ENCODE results near the gene TMEM145. TPM values are rescaled to one million over a fixed set of nuclear protein-coding genes. Genes with fewer than 3 reads are reported as not detected.

The TMEM145 gene
- total and polyA plus RNA-seq, 9 of the 15 experiments (the other 6 are each of a cell fraction or from before 2014, with no cell fraction given) = 0.80 to 5.5 (median 1.9) TPM; not detected in 3

DNA sequence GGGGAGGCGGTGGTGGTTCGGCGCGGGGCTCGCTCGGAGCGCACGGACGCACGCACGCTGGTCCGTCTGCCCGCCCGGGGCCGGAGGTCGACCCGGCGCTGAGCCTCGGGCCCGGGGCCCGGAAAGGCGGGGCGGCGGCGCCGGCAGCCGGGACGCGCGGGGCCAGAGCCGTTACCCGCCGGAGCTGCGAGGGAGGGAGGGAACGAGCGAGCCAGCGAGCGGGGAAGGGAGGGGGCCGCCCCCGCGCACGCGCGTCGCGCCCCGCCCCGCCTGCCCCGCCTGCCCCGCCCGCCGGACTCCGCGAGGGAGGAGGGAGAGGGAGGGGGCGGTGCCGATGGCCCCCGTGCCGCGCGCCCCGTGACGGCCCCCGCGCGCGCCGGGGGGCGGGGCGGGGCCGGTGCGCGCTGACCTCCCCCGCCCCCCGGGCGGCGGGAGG, 29.0 kb upstream of the TMEM145 start (continued):
- TF ChIP-seq TOE1 (IDR thresholded peaks at IDR 0.05; ENCODE audit: borderline replicate concordance) (no peak), TOE1 (CRISPR knock-in tag; IDR thresholded peaks at IDR 0.05; ENCODE audit: borderline replicate concordance, low read depth) (no peak), HMG20A (CRISPR knock-in tag; conservative IDR thresholded peaks at IDR 0.05) (no peak), ZNF311 (CRISPR knock-in tag; IDR thresholded peaks at IDR 0.05) (no peak), SMAD4 (CRISPR knock-in tag; conservative IDR thresholded peaks at IDR 0.05) (peak; percentile 35), RBBP5 (IDR thresholded peaks at IDR 0.05; ENCODE audit: borderline replicate concordance, insufficient read depth, low read length, poor library complexity, severe bottlenecking) (peak; percentile 24), MIER1 (IDR thresholded peaks at IDR 0.05; ENCODE audit: low read depth) (no peak), PRMT5 (CRISPR knock-in tag; IDR thresholded peaks at IDR 0.05) (no peak), CCNT2 (IDR thresholded peaks at IDR 0.05; ENCODE audit: borderline replicate concordance, extremely low read depth, insufficient read length, low read depth, low read length) (peak; percentile 81), ZNF57 (CRISPR knock-in tag; IDR thresholded peaks at IDR 0.05) (no peak), CXXC5 (CRISPR knock-in tag; IDR thresholded peaks at IDR 0.05) (peak; percentile 79), NRF1 (conservative IDR thresholded peaks at IDR 0.05 in 1 of 2, IDR thresholded peaks at IDR 0.05 in 1 of 2) (peak in 1 of 2 experiments; percentile 31; a peak in 2 of 4 replicates), RBM17 (IDR thresholded peaks at IDR 0.05; ENCODE audit: borderline replicate concordance, low read depth, low read length) (no peak)
- TF ChIP-seq, protein P1, sequence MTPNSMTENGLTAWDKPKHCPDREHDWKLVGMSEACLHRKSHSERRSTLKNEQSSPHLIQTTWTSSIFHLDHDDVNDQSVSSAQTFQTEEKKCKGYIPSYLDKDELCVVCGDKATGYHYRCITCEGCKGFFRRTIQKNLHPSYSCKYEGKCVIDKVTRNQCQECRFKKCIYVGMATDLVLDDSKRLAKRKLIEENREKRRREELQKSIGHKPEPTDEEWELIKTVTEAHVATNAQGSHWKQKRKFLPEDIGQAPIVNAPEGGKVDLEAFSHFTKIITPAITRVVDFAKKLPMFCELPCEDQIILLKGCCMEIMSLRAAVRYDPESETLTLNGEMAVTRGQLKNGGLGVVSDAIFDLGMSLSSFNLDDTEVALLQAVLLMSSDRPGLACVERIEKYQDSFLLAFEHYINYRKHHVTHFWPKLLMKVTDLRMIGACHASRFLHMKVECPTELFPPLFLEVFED (CRISPR knock-in tag; conservative IDR thresholded peaks at IDR 0.05) = no peak
- TF ChIP-seq, protein P2, sequence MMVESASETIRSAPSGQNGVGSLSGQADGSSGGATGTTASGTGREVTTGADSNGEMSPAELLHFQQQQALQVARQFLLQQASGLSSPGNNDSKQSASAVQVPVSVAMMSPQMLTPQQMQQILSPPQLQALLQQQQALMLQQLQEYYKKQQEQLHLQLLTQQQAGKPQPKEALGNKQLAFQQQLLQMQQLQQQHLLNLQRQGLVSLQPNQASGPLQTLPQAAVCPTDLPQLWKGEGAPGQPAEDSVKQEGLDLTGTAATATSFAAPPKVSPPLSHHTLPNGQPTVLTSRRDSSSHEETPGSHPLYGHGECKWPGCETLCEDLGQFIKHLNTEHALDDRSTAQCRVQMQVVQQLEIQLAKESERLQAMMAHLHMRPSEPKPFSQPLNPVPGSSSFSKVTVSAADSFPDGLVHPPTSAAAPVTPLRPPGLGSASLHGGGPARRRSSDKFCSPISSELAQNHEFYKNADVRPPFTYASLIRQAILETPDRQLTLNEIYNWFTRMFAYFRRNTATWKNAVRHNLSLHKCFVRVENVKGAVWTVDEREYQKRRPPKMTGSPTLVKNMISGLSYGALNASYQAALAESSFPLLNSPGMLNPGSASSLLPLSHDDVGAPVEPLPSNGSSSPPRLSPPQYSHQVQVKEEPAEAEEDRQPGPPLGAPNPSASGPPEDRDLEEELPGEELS (CRISPR knock-in tag; IDR thresholded peaks at IDR 0.05; ENCODE audit: borderline replicate concordance) = no peak
- TF ChIP-seq, protein P3, sequence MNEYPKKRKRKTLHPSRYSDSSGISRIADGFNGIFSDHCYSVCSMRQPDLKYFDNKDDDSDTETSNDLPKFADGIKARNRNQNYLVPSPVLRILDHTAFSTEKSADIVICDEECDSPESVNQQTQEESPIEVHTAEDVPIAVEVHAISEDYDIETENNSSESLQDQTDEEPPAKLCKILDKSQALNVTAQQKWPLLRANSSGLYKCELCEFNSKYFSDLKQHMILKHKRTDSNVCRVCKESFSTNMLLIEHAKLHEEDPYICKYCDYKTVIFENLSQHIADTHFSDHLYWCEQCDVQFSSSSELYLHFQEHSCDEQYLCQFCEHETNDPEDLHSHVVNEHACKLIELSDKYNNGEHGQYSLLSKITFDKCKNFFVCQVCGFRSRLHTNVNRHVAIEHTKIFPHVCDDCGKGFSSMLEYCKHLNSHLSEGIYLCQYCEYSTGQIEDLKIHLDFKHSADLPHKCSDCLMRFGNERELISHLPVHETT (CRISPR knock-in tag; conservative IDR thresholded peaks at IDR 0.05 in 1 of 2, IDR thresholded peaks at IDR 0.05 in 1 of 2) = peak in 1 of 2 experiments; percentile 96; a peak in 2 of 4 replicates
- TF ChIP-seq, protein P4, sequence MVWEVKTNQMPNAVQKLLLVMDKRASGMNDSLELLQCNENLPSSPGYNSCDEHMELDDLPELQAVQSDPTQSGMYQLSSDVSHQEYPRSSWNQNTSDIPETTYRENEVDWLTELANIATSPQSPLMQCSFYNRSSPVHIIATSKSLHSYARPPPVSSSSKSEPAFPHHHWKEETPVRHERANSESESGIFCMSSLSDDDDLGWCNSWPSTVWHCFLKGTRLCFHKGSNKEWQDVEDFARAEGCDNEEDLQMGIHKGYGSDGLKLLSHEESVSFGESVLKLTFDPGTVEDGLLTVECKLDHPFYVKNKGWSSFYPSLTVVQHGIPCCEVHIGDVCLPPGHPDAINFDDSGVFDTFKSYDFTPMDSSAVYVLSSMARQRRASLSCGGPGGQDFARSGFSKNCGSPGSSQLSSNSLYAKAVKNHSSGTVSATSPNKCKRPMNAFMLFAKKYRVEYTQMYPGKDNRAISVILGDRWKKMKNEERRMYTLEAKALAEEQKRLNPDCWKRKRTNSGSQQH (CRISPR knock-in tag; IDR thresholded peaks at IDR 0.05) = no peak
- TF ChIP-seq, protein P5, sequence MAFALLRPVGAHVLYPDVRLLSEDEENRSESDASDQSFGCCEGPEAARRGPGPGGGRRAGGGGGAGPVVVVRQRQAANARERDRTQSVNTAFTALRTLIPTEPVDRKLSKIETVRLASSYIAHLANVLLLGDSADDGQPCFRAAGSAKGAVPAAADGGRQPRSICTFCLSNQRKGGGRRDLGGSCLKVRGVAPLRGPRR (CRISPR knock-in tag; IDR thresholded peaks at IDR 0.05) = no peak
- TF ChIP-seq, protein P6, sequence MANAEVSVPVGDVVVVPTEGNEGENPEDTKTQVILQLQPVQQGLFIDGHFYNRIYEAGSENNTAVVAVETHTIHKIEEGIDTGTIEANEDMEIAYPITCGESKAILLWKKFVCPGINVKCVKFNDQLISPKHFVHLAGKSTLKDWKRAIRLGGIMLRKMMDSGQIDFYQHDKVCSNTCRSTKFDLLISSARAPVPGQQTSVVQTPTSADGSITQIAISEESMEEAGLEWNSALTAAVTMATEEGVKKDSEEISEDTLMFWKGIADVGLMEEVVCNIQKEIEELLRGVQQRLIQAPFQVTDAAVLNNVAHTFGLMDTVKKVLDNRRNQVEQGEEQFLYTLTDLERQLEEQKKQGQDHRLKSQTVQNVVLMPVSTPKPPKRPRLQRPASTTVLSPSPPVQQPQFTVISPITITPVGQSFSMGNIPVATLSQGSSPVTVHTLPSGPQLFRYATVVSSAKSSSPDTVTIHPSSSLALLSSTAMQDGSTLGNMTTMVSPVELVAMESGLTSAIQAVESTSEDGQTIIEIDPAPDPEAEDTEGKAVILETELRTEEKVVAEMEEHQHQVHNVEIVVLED (CRISPR knock-in tag; IDR thresholded peaks at IDR 0.05) = peak; percentile 55

Measured in K562 (cell line).